OCI-LY1 (cell line): ENCODE data around the gene TGFB2.

Experiments used
- H2AFZ ChIP-seq: fragments of 200-600 bp; sonication (generic), shearing (Covaris generic); 2 replicates; pipeline ENCODE4 v1.6.0; 2014; ENCODE audit warnings: antibody characterized with exemption, mild to moderate bottlenecking, low read length
- H3F3A ChIP-seq: fragments of 200-600 bp; sonication (generic), shearing (Covaris generic); 2 replicates; pipeline ENCODE4 v1.6.0; 2014; ENCODE audit warnings: mild to moderate bottlenecking, antibody characterized with exemption, low read length, moderate library complexity; ENCODE audit not compliant: insufficient read depth
- H3K27ac ChIP-seq: fragments of 200-600 bp; sonication (generic); 2 replicates; pipeline ENCODE4 v1.5.1; 2014; ENCODE audit warnings: low read length, mixed run types, mild to moderate bottlenecking, low read depth; ENCODE audit not compliant: poor library complexity, severe bottlenecking
- H3K27me3 ChIP-seq: fragments of 200-600 bp; sonication (generic); 2 replicates; pipeline ENCODE4 v1.6.0; 2014; ENCODE audit warnings: antibody characterized with exemption, mild to moderate bottlenecking, low read length, moderate library complexity; ENCODE audit not compliant: insufficient read depth
- H3K36me3 ChIP-seq: fragments of 200-600 bp; sonication (generic); 2 replicates; pipeline ENCODE4 v1.6.1; 2014; ENCODE audit warnings: mild to moderate bottlenecking, antibody characterized with exemption, low read length, moderate library complexity, mixed read lengths; ENCODE audit not compliant: insufficient read depth
- H3K4me1 ChIP-seq: fragments of 200-600 bp; sonication (generic); 2 replicates; pipeline ENCODE4 v1.5.1; 2014; ENCODE audit warnings: mild to moderate bottlenecking, low read length, moderate library complexity; ENCODE audit not compliant: insufficient read depth, severe bottlenecking
- H3K4me2 ChIP-seq: fragments of 200-600 bp; sonication (generic), shearing (Covaris generic); 2 replicates; pipeline ENCODE4 v1.6.1; 2014; ENCODE audit warnings: low read length
- H3K4me3 ChIP-seq: fragments of 200-600 bp; sonication (generic); 2 replicates; pipeline ENCODE4 v1.5.1; 2014; ENCODE audit warnings: low read length, low read depth, mild to moderate bottlenecking, mixed read lengths; ENCODE audit not compliant: poor library complexity, severe bottlenecking
- H3K79me2 ChIP-seq: fragments of 200-600 bp; shearing (Covaris generic); 2 replicates; pipeline ENCODE4 v1.6.1; 2016; ENCODE audit warnings: mixed run types, low read length, mixed read lengths; ENCODE audit not compliant: insufficient read depth
- H3K9ac ChIP-seq: fragments of 200-600 bp; sonication (generic), shearing (Covaris generic); 2 replicates; pipeline ENCODE4 v1.6.1; 2014; ENCODE audit warnings: mild to moderate bottlenecking, low read length, mixed read lengths
- H3K9me2 ChIP-seq: fragments of 200-600 bp; sonication (generic), shearing (Covaris generic); 2 replicates; pipeline ENCODE4 v1.6.1; 2014; ENCODE audit warnings: low read depth, mild to moderate bottlenecking, low read length, mixed read lengths
- H3K9me3 ChIP-seq: fragments of 200-600 bp; shearing (Covaris generic); 2 replicates; pipeline ENCODE4 v1.6.1; 2014; ENCODE audit warnings: low read length, mixed read lengths
- H4K20me1 ChIP-seq: fragments of 200-600 bp; sonication (generic), shearing (Covaris generic); 2 replicates; pipeline ENCODE4 v1.6.0; 2016; ENCODE audit warnings: mild to moderate bottlenecking, low read length; ENCODE audit not compliant: insufficient read depth
- CTCF ChIP-seq: fragments of 200-600 bp; sonication (generic), shearing (Covaris generic); IDR thresholded peaks from 2 replicates; pipeline ENCODE4 v1.5.1; 2017; ENCODE audit warnings: mild to moderate bottlenecking, antibody characterized with exemption, low read length, moderate library complexity, mixed read lengths
- EZH2 ChIP-seq: fragments of 200-600 bp; sonication (generic), shearing (Covaris generic); IDR thresholded peaks from 2 replicates; pipeline ENCODE4 v1.8.0; 2017; ENCODE audit warnings: borderline replicate concordance, mixed run types, mild to moderate bottlenecking, antibody characterized with exemption, low read length, moderate library complexity, mixed read lengths

The TGFB2 gene

GRCh38 chr1:218347336-218347722 lies 2.2 kb downstream of the TGFB2 start:
- no peak overlapping the region for H3K4me3 ChIP-seq

DNA sequence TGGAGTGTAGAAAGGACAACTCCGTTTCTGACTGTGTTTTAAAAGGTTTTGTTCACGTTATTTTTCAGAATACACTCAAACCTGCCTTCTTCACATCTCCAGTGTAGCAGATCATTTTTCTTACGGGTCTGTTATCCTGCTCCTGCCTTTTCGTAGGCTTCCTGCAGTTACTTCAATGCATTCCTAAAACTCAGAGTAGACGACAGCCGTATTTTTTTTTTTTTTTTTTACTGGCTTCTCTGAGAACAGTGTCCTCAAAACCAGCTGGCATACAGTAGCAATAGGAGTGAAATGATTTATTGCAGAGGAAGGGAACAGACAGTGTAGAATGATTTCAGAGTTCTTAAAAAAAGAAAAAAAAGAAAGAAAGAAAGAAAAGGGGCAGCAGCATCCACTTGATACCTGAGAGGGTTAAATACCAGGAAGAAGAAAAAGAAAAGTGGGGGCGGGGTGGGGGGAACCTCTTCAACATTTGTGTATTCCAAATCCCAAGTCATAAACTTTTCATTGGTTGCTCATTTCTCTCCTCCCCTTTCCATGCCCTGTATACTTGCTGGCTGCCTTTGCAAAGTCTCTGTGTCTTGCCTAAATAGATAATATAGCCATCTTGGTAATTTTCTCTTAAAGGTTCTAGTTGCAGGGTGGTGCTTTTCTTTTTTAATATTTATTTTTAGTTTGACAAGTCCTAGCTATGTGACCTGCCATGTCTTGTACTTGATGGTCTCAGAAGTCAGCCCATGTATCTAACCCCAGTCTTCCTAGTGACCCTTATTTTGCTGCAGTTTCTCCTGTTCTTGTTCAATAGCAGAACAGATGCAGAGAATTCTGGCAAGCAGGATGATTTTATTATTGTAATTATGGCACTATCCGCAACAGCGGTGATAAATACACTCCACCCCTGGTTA lies 2.8 kb downstream of the TGFB2 start:
- no peak overlapping the region for H3K4me2 ChIP-seq
- TF ChIP-seq CTCF, result no peak
- no peak for TF ChIP-seq EZH2
- no peaks in the 10 kb centered on the region; the same call in 1 of the 2 replicates for H3K36me3 ChIP-seq
- H4K20me1 ChIP-seq, result no peaks in the 10 kb centered on the region
- no peaks in the 10 kb centered on the region for H3K9me2 ChIP-seq
- H2AFZ ChIP-seq, result no peak overlapping the region
- peaks cover 22% of the 10 kb centered on the region for H3K4me1 ChIP-seq
- H3K9ac ChIP-seq, result no peak overlapping the region
- 0 out of 2 replicates have a peak, but pooled peaks cover 4% of the 10 kb centered on the region for H3K27me3 ChIP-seq
- H3K9me3 ChIP-seq, result no peaks in the 10 kb centered on the region
- no peak overlapping the region for H3K27ac ChIP-seq
- no peaks in the 10 kb centered on the region for H3F3A ChIP-seq
- H3K4me3 ChIP-seq, result no peak overlapping the region
- no peaks in the 10 kb centered on the region for H3K79me2 ChIP-seq

More at GRCh38 chr1:218347336-218347722, 2.2 kb downstream of the TGFB2 start:
- Histone ChIP-seq H3F3A (no peaks in the 10 kb centered on the region), H3K27me3 (0 out of 2 replicates have a peak, but pooled peaks cover 4% of the 10 kb centered on the region), H3K79me2 (no peaks in the 10 kb centered on the region), H3K9me3 (no peaks in the 10 kb centered on the region), H3K4me1 (peaks cover 22% of the 10 kb centered on the region), H3K27ac (no peak overlapping the region), H3K9ac (no peak overlapping the region), H3K36me3 (no peaks in the 10 kb centered on the region; the same call in 1 of the 2 replicates), H2AFZ (no peak overlapping the region), H4K20me1 (no peaks in the 10 kb centered on the region), H3K9me2 (no peaks in the 10 kb centered on the region), H3K4me2 (no peak overlapping the region)
- no peak for TF ChIP-seq CTCF
- no peak for TF ChIP-seq EZH2

DNA sequence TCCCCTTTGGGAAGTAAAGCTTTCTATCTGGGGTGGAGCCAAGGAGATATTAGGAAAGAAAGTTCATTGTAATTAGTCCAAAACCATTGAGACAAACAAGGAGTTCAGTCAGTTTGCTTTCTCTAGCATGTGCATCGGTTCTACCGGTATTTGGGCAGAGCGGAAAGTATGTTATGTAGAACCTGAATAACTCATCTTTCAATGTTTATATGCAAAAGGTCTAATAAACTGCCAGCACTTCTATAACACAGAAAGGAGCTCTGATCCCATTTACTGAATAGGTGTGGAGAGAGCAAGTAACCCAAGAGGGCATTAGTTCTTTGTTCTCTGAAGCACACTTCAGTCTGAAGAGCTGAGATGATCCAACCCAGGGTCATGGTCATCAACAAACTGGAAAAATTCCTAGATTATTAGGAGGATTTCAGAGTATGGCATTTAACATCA lies 3.5 kb downstream of the TGFB2 start:
- no peaks in the 10 kb centered on the region for H3K9me3 ChIP-seq
- H3K79me2 ChIP-seq, result no peaks in the 10 kb centered on the region
- no peak overlapping the region for H3K4me3 ChIP-seq
- no peak overlapping the region for H3K9ac ChIP-seq
- no peaks in the 10 kb centered on the region for H3F3A ChIP-seq
- no peaks in the 10 kb centered on the region for H4K20me1 ChIP-seq
- no peaks in the 10 kb centered on the region; the same call in 1 of the 2 replicates for H3K36me3 ChIP-seq
- H3K27ac ChIP-seq, result no peak overlapping the region
- no peaks in the 10 kb centered on the region for H3K9me2 ChIP-seq
- TF ChIP-seq EZH2 (no peak), CTCF (no peak)
- 0 out of 2 replicates have a peak, but pooled peaks cover 4% of the 10 kb centered on the region for H3K27me3 ChIP-seq
- peaks cover 22% of the 10 kb centered on the region for H3K4me1 ChIP-seq
- no peak overlapping the region for H3K4me2 ChIP-seq
- H2AFZ ChIP-seq, result no peak overlapping the region
